GM12864 (cell line): Measurements from ENCODE around the gene MLKL.

Experiments used
- DNase-seq: peaks from one replicate; pipeline ENCODE4 v3.0.0-alpha.2; 2011; ENCODE audit warnings: low read depth
- H3K4me3 ChIP-seq: 2 replicates; pipeline ENCODE4 v1.5.1; 2011; ENCODE audit warnings: mild to moderate bottlenecking, low read depth, low read length, control low read depth
- TF ChIP-seq, protein P1 (sequence below): IDR thresholded peaks from 2 replicates; pipeline ENCODE4 v1.5.1; 2011; ENCODE audit warnings: low read depth, mild to moderate bottlenecking, moderate library complexity, low read length, control low read depth, inconsistent platforms; ENCODE audit errors: missing control alignments

The MLKL gene

DNA sequence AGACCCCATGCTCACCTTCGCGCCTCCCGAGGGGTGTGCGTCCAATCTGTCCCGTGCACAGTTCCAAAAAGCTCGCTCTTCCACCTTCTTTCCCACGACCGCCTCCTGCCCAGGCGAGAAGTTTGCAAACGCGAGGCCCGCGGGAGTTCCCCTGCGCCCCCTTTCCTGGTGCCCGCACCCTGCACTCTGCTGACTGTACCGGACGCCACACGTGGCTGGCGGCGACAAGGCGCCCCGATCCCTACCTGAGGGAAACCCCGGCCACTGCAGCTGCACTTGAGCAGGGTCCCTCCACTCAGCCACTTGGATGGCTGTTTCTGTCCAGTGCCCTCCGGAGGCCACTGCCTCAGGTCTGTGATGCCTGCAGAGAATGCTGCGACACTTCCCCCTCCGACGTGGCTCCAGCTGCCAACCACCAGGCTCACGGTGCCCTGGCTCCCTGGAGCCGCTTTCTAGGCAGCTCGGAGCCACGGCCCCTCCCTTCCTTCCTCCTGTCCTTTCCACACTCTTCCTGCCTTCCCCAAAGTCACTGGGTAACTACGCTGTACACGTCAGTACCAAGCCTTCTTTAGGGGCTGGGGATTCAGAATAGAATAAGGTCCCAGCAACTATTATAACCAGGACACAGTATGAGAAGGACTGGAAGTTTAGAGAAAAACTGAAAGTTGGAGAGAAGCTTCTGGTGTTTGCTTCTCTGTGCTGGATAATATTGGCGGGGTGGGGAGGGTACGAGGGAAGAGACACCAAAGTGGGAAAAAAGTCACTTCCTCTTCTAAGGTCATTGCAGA, at the start of gene MLKL:
Gene MLKL (minus strand): TSS at position 425 of the 788 bp plus-strand sequence. CDS start 5,105 bp downstream, outside the sequence.
- DNase-seq = no peak
- TF ChIP-seq, protein P1, sequence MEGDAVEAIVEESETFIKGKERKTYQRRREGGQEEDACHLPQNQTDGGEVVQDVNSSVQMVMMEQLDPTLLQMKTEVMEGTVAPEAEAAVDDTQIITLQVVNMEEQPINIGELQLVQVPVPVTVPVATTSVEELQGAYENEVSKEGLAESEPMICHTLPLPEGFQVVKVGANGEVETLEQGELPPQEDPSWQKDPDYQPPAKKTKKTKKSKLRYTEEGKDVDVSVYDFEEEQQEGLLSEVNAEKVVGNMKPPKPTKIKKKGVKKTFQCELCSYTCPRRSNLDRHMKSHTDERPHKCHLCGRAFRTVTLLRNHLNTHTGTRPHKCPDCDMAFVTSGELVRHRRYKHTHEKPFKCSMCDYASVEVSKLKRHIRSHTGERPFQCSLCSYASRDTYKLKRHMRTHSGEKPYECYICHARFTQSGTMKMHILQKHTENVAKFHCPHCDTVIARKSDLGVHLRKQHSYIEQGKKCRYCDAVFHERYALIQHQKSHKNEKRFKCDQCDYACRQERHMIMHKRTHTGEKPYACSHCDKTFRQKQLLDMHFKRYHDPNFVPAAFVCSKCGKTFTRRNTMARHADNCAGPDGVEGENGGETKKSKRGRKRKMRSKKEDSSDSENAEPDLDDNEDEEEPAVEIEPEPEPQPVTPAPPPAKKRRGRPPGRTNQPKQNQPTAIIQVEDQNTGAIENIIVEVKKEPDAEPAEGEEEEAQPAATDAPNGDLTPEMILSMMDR = peak; percentile 13
- H3K4me3 ChIP-seq = peak within 1 kb of the TSS; percentile 80

DNA sequence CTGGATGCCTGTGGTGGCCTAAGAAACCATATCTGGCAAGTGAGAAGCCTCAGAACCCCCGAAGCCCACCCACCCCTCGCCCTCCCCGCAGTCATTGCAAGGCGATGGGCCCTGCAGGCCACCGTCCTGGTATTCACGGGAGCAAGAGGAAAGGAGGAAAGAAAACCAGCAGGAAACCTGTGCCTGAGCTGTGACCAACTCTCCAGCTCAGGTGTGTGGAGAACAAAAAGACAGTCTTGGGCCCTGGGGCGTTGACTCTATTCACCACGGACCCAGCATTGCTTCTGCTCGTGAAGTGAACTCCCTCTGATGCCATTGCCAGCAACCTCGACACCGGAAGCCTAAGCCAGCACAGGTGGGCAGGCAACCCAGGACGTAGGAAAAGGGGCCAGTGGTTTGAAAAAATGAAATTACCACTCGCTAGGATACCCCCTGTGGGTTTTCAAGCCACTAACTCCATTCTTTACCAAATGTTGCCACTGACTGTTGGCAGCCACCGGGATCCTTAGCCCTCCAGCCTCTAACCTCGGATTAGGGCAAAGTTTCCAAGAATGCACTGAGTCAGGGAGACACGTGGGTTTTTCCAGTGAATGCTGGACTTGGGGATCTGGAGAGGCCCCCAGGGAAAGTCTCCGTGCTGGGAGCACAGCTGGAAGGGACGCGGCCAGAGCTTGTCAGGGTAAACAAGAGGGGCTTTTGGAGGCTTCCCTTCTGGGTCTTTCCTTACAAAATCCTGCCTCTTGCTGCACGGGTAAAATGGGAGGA, 48.8 kb upstream of the MLKL start:
- H3K4me3 ChIP-seq = no peak overlapping the region
- DNase-seq = no peak
- TF ChIP-seq, protein P1 = no peak

DNA sequence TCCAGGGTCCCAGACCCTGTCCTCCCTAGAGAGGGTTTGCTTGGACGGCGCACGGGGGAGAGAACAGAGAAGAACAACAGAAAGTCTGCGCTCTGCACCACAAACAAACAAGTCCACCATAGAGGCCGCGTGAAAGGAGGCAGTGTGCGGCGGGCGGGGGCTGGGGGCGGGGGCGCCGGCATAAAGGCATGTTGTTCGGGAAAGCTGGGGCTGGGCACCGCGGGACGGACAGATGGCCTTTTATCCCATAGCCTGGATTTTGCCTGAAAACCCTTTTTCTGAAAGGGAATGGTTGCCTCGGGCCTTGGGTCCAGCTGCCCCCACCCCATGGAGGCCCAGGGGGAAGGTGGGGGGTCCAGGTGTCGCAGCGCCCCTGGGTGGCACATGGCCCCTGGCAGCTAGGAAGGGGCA, 48.0 kb upstream of the MLKL start:
- H3K4me3 ChIP-seq = no peak overlapping the region
- DNase-seq = no peak
- TF ChIP-seq, protein P1 = no peak

DNA sequence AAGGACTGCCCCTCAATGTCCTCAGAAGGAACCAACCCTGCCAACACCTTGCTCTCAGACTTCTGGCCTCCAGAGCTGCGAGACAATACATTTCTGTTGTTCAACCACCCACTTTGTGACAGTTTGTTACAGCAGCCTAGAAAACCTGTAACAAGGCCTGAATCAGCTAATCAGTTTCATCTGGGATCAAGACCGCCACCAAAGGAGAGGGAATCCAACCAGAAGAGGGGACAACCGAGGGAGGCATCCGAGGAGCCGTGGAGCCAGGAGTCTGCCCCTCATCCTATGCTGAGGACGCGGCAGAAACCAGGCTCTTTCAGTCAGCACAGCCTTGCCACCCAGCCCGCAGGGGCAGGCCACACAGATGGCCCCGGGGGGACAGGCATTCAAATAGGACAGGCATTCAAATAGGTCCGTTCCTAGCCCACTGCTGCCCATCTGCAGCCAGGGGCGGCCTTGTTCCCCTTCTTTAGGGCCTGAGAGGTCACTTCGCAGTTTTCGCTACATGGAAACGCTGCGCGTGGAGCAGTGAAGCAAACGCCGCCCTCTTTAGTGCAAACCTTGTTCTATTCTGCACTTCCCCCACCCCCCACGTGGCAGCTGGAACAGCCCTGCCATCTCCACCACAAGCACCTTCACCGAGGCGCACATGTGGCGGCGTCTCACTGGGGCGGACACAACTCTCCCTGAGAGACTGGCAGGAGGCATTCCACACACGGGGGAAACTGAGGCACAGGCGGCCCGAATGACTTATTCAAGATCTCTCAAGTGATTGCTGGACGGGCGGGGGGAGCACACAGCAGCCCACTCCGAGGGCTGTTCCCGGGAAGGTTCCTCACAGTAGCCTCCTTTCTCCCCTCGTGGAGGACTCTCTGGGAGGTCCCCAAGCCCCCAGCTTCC, 47.3 kb upstream of the MLKL start:
- TF ChIP-seq, protein P1 = no peak
- no peak for DNase-seq

DNA sequence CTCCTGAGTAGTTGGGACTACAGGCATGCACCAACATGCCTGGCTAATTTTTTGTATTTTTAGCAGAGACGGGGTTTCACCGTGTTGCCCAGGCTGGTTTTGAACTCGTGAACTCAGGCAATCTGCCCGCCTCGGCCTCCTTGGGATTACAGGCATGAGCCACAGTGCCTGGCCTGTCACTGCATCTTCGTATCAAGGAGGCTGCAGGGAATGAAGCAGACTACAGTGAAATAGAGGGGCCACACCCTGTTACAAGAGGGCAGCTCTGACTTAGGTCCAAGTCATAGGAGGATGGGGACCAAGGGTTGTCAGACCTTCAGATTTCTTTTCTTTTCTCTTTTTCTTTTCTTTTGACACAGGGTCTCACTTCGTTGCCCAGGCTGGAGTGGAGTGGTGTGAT, 45.3 kb upstream of the MLKL start:
- H3K4me3 ChIP-seq = no peak overlapping the region
- no peak for DNase-seq
- TF ChIP-seq, protein P1 = no peak

More for the DNA sequence above, 47.3 kb upstream of the MLKL start:
- no peak overlapping the region for H3K4me3 ChIP-seq

DNA sequence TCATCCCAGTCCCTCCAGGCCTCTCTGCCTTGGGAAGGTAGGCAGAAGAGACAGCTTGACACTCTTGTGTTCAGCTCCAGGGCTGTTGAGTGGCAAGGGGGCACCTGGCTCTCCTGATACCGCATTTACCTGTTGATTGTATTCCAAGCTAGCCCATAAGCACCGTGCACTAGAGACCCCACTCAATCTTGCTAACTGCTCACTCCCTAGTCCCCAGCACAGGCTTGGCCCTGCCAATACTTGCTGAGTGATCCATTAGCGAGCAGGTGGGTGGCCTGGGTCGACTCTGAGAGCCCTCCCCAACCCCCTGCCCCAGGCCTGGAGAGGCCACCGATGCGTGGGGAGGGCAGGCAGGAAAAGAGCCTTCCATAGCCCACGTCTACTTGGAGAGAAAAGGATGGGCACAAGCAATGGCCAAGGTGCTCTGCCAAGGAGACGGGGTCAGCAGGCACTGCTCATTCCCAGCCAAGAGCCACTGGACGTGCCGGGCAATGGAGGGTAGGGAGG, 44.5 kb upstream of the MLKL start:
- no peak overlapping the region for H3K4me3 ChIP-seq
- TF ChIP-seq, protein P1 = no peak
- DNase-seq = no peak
